Prostate gland (tissue), 2 donors: ENCODE data around the gene FOXP4. TPM values are rescaled to one million over a fixed set of nuclear protein-coding genes. Genes with fewer than 3 reads are reported as not detected.

ENCODE experiments used
- DNase-seq: peaks from one replicate; pipeline ENCODE4 v3.0.0-alpha.2; 2019; ENCODE audit warnings: low spot score
- H3K27ac ChIP-seq, 2 donors: fragments of 200-600 bp; sonication (generic); 2 replicates each; pipeline ENCODE4 v1.5.1; 2017 to 2019
- H3K27me3 ChIP-seq: fragments of 200-600 bp; sonication (generic); replicated peaks from 2 replicates; pipeline ENCODE4 v1.5.1; 2019; ENCODE audit not compliant: insufficient read depth
- H3K36me3 ChIP-seq, 2 donors: fragments of 200-600 bp; sonication (generic); 1 replicate in 1 of 2; 2 replicates in 1 of 2; pipeline versions ENCODE4 v1.5.1 to v1.8.1; 2017 to 2019
- H3K4me1 ChIP-seq: fragments of 200-600 bp; sonication (generic); replicated peaks from 2 replicates; pipeline ENCODE4 v1.5.1; 2019
- H3K4me3 ChIP-seq, 2 donors: fragments of 200-600 bp; sonication (generic); 2 replicates each; pipeline ENCODE4 v1.5.1; 2017 to 2019
- H3K9me3 ChIP-seq: fragments of 200-600 bp; sonication (generic); 2 replicates; pipeline ENCODE4 v1.5.1; 2017
- POLR2A ChIP-seq: fragments of 450-650 bp; IDR thresholded peaks from one replicate; pipeline ENCODE4 v1.6.1; 2016; ENCODE audit warnings: antibody characterized with exemption, mild to moderate bottlenecking
- POLR2AphosphoS5 ChIP-seq: sonication (generic); formaldehyde crosslinking; IDR thresholded peaks from one replicate; pipeline ENCODE4 v1.6.1; 2017; ENCODE audit warnings: antibody characterized with exemption
- WGBS: methylation state at CpG from one replicate; pipeline ENCODE4 v1.1.5; 2018; 5-methylcytosine and 5-hydroxymethylcytosine counted together
- intact Hi-C: fragments of 100-400 bp; cut with DNase I; formaldehyde crosslinking; loops from one replicate; pipeline ENCODE4 v1.14.2; 2022
- total RNA-seq, 2 donors: library from RNA; depleted of rRNA; stranded (reverse); fragments of >200 nt; gene quantifications; one replicate each; pipeline ENCODE4 v1.1.0, GENCODE V29; 2016
- TF ChIP-seq, protein P1 (sequence below), 4 experiments: fragments of 200-600 bp in 2 of 4; fragments of 450-650 bp in 2 of 4; sonication (generic) in 2 of 4; IDR thresholded peaks; 1 replicate in 3 of 4; 2 replicates in 1 of 4; pipeline ENCODE4 v1.5.1; 2016 to 2019; ENCODE audit warnings: antibody characterized with exemption in 4 of 4, mild to moderate bottlenecking in 2 of 4, moderate library complexity in 2 of 4

FOXP4 gene
- total RNA-seq, 2 donors from 2014 or later: 24.8 to 53.5 TPM

DNA sequence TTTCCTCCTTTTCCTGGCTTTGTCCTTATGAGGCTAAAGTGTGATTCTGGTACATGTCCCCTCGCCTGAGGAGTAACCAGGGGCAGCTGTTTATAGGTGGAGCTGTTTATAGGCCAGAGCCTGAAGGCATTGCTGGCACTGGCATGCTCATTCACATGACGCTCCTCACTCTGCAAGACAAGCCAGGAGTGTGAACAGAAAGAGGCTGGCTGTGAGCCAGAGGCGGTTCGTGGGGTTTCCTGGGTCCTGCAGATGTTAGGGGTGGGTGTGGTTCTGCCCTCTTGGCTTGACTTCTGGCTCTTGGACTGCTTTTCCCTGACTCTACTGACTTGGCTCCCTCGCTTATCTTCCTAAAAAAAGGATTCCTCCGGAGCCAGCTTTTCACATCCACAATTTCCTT is 79.3 kb downstream of the FOXP4 start:
- intact Hi-C loops: no loop called here
- DNase-seq: peak; percentile 39
- Histone ChIP-seq H3K4me3 (no peak overlapping the region), H3K9me3 (no peaks in the 10 kb centered on the region), H3K4me1 (no peaks in the 10 kb centered on the region), H3K27ac (no peak overlapping the region), H3K27me3 (no peaks in the 10 kb centered on the region), H3K36me3 (no peaks in the 10 kb centered on the region)
- 28% methylated on average over 6 of the region's 6 CpGs for WGBS
- TF ChIP-seq, protein P1, sequence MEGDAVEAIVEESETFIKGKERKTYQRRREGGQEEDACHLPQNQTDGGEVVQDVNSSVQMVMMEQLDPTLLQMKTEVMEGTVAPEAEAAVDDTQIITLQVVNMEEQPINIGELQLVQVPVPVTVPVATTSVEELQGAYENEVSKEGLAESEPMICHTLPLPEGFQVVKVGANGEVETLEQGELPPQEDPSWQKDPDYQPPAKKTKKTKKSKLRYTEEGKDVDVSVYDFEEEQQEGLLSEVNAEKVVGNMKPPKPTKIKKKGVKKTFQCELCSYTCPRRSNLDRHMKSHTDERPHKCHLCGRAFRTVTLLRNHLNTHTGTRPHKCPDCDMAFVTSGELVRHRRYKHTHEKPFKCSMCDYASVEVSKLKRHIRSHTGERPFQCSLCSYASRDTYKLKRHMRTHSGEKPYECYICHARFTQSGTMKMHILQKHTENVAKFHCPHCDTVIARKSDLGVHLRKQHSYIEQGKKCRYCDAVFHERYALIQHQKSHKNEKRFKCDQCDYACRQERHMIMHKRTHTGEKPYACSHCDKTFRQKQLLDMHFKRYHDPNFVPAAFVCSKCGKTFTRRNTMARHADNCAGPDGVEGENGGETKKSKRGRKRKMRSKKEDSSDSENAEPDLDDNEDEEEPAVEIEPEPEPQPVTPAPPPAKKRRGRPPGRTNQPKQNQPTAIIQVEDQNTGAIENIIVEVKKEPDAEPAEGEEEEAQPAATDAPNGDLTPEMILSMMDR (IDR thresholded peaks at IDR 0.05): no peak
- TF ChIP-seq POLR2A: no peak
- no peak for TF ChIP-seq POLR2AphosphoS5

DNA sequence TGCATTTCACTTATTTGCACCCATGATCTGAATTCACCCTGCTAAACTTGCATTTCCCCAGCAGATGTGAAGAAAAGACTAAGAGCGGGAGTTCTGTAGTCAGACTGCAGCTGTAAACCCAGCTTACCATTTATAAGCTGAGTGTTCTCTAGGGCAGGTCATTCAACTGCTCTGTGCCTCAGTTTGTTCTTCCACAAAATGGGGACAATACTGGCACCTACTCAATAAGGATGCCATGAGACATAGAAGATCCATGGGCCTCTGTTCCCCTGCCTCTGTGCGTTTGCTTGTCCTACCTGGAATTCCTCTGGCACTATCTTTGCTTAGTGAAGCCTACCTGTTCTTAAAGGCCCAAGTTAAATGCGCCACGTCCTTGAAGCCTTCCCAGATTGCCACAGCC is 79.8 kb downstream of the FOXP4 start:
- no peaks in the 10 kb centered on the region for H3K9me3 ChIP-seq
- no peaks in the 10 kb centered on the region for H3K4me1 ChIP-seq
- intact Hi-C loops: no loop called here
- no peaks in the 10 kb centered on the region for H3K36me3 ChIP-seq
- no peaks in the 10 kb centered on the region for H3K27me3 ChIP-seq
- no peak for DNase-seq
- no peak overlapping the region for H3K4me3 ChIP-seq
- 95% methylated on average over 4 of the region's 4 CpGs for WGBS
- TF ChIP-seq, protein P1 (IDR thresholded peaks at IDR 0.05): no peak
- TF ChIP-seq POLR2AphosphoS5: no peak
- TF ChIP-seq POLR2A: no peak
- no peak overlapping the region for H3K27ac ChIP-seq

DNA sequence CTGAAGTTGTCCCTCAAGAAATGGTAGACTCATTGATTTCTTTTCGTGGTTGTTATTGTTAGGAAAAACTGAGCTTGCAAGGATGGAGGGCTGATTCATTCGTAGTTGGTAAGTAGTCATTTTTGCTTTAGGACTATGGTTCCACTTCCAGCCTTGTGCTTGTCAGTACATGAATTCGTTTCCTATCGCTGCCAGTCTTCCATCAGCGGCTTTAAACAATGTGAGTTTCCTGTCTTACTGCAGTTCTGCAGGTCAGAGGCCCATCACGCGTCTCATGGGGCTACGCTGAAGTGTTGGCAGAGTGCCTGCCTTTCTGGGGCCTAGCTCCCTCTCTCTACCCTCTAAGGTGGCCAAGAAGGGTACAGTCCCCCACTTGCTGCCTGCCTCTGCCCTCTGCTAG is 80.7 kb downstream of the FOXP4 start:
- H3K27ac ChIP-seq: no peak overlapping the region
- no peaks in the 10 kb centered on the region for H3K4me1 ChIP-seq
- H3K9me3 ChIP-seq: no peaks in the 10 kb centered on the region
- no peaks in the 10 kb centered on the region for H3K36me3 ChIP-seq
- intact Hi-C loops: no loop called here
- H3K27me3 ChIP-seq: no peaks in the 10 kb centered on the region
- no peak overlapping the region for H3K4me3 ChIP-seq
- no peak for DNase-seq
- WGBS: 40% methylated on average over 8 of the region's 8 CpGs
- TF ChIP-seq, protein P1 (IDR thresholded peaks at IDR 0.05): no peak
- no peak for TF ChIP-seq POLR2A
- TF ChIP-seq POLR2AphosphoS5: no peak

DNA sequence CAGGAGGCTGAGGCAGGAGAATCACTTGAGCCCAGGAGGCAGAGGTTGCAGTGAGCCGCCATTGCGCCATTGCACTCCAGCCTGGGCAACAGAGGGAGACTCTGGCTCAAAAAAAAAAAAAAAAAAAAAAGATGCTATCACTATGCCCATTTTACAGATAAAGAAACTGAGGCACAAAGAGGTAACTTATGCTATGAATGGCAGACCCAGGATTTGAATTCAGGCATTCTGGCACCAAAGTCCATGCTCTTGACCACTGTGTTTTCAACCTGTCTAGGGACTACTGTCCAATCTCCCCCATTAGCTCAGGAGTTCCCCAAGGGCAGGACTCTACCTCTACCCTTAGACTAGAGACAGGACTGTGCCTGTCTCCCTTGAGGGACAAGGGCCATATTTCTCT is 82.9 kb downstream of the FOXP4 start:
- Histone ChIP-seq H3K27ac (no peak overlapping the region), H3K27me3 (no peaks in the 10 kb centered on the region), H3K4me1 (no peaks in the 10 kb centered on the region), H3K9me3 (no peaks in the 10 kb centered on the region), H3K36me3 (no peaks in the 10 kb centered on the region), H3K4me3 (no peak overlapping the region)
- intact Hi-C loops: no loop called here
- TF ChIP-seq, protein P1 (IDR thresholded peaks at IDR 0.05): no peak
- TF ChIP-seq POLR2A: no peak
- DNase-seq: no peak
- WGBS: 97% methylated on average over 2 of the region's 2 CpGs

- H3K4me1 ChIP-seq: no peaks in the 10 kb centered on the region
- H3K4me3 ChIP-seq: no peak overlapping the region
- H3K9me3 ChIP-seq: no peaks in the 10 kb centered on the region
- H3K27ac ChIP-seq: no peak overlapping the region
- TF ChIP-seq, protein P1 (IDR thresholded peaks at IDR 0.05): no peak
- TF ChIP-seq POLR2A (no peak), POLR2AphosphoS5 (no peak)
- no peaks in the 10 kb centered on the region for H3K36me3 ChIP-seq
- H3K27me3 ChIP-seq: no peaks in the 10 kb centered on the region
- WGBS: 93% methylated on average over 6 of the region's 6 CpGs
- intact Hi-C loops: no loop called here
- no peak for DNase-seq
Observed at GRCh38 chr6:41630069-41630468, 83.9 kb downstream of the FOXP4 start.
